SKM-1 treated with dmso at 0.1 percent for 144 hours (cell line): ENCODE measurements around the gene RBFOX1.

Experiments used
- DNase-seq: peaks from one replicate; lab custom pipeline; 2025; ENCODE audit not compliant: unreplicated experiment; lab: John Stamatoyannopoulos, UW

RBFOX1 gene

GRCh38 chr16:7332611-7333010 lies at the start of gene RBFOX1:
Gene RBFOX1 (plus strand): TSS chr16:7332845.
- no peak for DNase-seq

- DNase-seq, result no peak
These were observed 47.9 kb upstream of the RBFOX1 start for GRCh38 chr16:7284780-7285179.

GRCh38 chr16:7285520-7285919 lies 47.1 kb upstream of the RBFOX1 start:
- DNase-seq, result no peak

DNA sequence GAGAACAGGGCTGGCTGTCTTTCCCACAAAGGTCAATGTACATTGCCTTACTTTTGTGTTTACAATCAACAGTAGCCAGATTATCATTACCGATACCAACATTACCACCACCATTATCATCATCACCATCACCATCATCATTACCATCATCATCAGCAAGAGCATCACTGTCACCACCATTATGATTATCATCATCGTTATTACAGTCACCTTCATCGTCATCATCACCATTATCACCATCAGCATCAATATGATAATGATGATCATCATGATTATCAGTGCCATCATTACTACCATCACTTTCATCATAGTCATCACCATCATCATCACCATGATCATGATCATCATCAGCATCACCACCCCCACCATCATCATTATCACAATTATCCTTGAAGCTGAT lies 43.3 kb upstream of the RBFOX1 start:
- no peak for DNase-seq

GRCh38 chr16:7290682-7291081 lies 42.0 kb upstream of the RBFOX1 start:
- DNase-seq, result no peak

- no peak for DNase-seq
These were observed 38.6 kb upstream of the RBFOX1 start for GRCh38 chr16:7294020-7294419.

DNA sequence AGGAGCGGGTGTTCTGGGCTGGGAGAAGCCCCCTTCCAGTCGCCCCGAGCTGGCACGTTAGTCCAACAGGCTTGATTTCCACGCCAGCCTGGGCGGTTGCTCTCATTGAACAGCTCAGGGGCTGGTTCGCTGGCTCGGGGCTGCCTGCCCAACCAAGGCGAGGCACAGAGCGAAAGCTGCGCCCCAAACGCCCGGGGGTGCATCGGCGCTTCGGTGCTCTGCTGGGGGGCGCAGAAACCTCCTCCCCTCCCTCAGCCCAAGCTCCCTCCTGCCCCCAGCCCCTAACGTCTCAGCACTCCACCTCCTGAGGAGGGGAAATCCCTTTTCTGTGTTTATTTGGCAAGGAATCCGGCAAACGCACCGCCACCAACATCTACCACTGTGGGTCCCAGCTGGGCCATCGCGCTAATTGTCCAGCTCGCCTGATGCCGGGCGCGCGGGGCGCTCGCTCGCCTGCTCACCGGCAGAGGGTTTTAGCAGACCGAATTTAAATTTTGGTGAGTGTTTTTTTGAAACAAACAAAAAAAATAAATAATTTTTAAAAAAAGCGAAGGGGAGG lies 29.5 kb upstream of the RBFOX1 start:
- no peak for DNase-seq

DNA sequence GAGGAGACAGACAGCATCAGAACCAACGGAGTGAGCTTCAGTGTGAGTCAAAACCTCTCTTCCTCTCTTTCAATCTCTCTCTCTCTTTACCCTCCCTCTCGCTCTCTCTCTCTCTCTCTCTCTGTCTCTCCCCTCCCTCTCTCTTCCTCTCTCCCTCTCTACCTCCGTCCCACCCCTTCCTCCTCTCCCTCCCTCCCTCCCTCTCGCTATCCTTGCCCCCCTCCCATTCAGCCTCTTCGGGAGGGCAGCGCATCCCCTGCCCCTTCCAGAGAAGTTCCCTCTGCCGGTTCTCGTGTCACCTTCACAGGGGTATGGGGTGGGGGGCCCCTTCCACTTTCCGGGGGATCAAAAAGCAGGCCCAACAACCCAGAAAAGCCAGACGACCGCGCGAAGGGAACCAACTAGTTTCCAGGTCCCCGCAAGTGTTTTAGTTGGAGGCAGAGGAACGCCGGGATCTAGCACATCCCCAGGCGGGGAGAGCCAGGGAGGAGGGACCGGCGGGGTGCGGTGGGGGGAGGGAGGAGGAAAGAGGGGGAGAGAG lies 28.9 kb upstream of the RBFOX1 start:
- no peak for DNase-seq

GRCh38 chr16:7304279-7304678 lies 28.4 kb upstream of the RBFOX1 start:
- DNase-seq, result no peak

DNA sequence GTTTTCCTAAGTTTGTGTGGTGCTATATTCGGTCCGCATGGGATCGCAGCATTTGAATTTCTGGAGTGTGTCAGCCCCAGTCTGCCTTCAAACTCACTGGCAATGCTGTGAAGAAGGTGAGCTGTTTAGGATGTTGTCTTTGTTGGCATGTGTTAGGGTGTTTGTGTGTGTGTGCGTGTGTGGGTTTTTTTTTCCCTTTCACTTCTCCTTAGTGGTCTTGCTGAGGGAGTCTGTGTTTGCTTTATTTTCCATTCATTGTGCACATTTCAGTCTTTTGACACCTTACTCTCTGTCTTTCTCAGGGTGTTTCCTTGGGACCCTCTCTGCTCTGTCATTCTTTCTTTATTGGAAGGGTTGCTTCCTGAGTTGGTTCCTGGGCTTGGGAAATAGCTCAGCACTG lies 27.7 kb upstream of the RBFOX1 start:
- no peak for DNase-seq

- no peak for DNase-seq
These were observed 19.5 kb upstream of the RBFOX1 start for GRCh38 chr16:7313170-7313569.

DNA sequence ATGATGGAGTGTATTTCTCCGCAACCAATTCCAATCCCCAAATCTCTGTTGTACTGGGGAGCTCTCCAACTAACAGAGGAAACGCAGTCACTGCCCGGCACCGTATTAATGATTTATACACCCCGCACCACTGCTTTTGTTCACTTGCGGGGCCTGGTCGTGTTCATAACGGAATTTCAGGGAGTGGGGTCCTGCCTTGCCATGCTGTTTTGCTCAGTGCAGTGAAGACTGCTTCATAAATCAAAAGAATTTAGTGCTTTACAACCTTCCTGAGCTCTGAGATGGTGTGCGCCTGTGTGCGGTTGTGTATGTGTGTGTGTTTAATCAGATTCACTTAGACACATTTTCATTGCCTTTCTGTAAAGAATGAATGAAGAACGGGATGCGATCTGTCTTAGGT lies 18.5 kb upstream of the RBFOX1 start:
- no peak for DNase-seq

DNA sequence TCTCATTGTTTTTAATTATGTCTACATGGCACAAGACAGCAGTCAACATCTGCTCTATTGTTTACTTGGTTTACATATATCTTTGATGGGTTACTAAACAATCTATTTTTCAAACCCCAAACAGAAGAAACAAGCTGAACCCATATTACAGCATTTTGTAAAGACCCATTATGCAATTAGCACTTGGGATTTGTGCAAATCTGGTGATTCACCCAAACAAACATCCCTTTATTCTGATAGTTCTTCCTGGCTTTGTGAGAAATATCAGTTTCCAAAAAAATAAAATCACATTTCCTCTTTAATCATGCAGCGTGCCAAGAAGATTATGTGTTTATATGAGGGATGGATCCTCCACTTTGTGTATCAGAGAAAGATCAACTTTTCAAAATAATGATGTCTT lies 16.8 kb upstream of the RBFOX1 start:
- no peak for DNase-seq

GRCh38 chr16:7316281-7316888 lies 16.3 kb upstream of the RBFOX1 start:
- no peak for DNase-seq

GRCh38 chr16:7317982-7318381 lies 14.7 kb upstream of the RBFOX1 start:
- no peak for DNase-seq

GRCh38 chr16:7318686-7319085 lies 14.0 kb upstream of the RBFOX1 start:
- DNase-seq, result no peak

DNA sequence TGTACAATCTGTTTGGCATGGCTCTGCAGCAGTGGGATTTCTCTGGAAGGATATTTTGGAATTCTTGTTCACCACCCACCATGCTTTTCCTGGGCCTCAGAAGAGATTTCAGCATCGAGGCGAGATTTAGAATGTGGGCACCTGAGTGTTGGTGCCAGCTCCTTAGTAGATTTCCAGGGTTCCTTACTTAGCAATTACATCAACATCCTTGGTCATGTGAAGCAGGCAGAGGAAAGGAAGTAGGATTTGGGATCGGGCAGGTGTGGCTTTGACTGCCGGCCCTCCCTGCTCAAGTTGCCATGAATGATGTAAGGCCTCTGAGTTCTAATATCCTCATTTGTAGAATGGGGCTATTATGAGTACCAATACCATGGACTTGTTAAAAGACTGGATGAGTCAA lies 13.1 kb upstream of the RBFOX1 start:
- no peak for DNase-seq

DNA sequence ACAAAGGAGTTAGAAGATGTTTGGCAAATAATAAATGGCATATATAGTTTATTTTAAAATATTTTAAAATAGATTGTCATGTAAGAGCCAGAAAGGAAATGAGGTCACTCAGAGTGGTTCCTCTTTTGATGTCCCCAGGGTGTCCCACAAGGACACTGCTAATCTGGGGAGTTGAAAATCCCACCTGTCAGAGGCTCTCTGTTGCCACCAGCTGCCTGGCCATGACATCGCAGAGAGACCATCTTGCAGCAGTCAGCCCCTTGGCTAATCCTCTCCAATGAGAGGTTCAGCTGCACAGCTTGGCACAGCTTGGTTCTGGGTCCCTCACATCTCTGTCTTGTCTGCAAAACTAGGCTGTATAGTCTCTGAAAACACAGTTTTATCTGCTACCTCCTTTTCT lies 11.0 kb upstream of the RBFOX1 start:
- no peak for DNase-seq

GRCh38 chr16:7324321-7324720 lies 8.3 kb upstream of the RBFOX1 start:
- no peak for DNase-seq

- DNase-seq, result no peak
These were observed 6.8 kb upstream of the RBFOX1 start for GRCh38 chr16:7325834-7326233.

- no peak for DNase-seq
These were observed 1.9 kb upstream of the RBFOX1 start for GRCh38 chr16:7330709-7331108.

GRCh38 chr16:7331997-7332396 lies 648 bp upstream of the RBFOX1 start:
- DNase-seq, result no peak

DNA sequence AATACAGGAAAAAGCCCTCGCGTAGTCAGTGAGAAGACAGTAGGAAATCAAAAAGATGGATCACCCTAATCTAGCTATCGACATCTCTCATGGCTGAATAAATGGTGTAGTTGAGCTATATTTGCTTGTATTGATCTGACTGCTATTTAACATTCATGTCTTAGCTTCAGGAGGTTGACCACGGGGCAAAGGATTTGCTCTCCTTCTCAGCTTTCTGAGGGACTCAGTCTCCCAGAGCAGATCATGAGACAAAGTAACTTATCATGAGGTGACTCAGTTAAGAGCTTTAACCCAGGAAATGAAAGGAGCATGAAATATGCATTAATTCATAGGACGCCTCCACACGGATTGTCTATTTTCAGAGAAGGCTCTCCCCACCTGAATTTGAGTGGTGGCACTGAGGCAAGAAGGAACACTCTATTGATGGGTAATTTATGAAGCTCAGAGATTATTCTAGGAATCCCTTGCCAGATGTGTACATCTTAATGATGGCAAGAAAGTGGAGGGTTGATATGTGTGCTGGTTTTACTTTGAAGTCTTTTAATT lies 608 bp downstream of the RBFOX1 start:
- no peak for DNase-seq
